ENCODE data around the gene RASAL1. TPM values are rescaled to one million over a fixed set of nuclear protein-coding genes. Genes with fewer than 3 reads are reported as not detected.

The RASAL1 gene
- total RNA-seq, 1 donor from 2014 or later, result not detected

DNA sequence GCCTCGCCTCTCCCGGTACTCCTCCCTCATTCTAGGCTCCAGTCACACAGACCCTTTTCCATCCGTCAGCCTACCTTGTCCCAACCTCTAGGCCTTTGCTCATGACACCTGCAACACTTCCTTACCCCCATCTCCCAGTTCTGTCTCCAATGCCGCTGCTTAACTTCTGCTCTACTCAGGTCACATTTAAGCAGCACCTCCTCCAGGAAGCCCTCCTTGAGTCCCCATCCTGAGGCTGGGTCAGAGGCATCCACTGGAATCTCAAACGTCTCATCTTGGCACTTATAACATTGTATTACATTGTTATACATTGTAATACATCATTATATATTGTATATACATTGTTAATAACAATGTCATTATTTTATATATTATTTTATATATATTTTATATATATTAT lies 32.8 kb downstream of the RASAL1 start:
- intact Hi-C loops (cut with DNase I), result no loop called here
- DNase-seq (ENCODE audit: low spot score), result no peak

- no peak for DNase-seq (ENCODE audit: low spot score)
- intact Hi-C loops (cut with DNase I), result no loop called here
These were observed 33.8 kb downstream of the RASAL1 start for GRCh38 chr12:113101751-113102150.

DNA sequence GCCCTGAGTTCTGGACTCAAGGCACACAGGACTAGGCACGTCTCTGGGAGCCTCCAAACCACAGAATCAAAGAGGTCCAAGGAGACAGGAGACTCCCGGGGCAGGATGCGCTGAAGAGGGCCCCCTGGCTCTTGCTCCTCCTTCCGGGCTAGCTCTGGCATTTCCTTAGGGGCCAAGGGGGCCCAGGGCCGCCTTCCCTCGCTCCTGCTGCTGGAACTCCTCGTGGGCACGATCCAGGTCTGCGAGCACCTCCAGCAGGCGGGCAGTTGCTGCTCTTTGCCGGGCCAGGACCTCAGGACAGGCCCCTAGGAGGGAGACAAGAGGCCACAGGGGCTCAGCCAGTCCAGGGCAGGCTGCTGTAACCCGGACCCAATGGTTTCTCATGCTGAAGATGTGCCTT lies 35.8 kb downstream of the RASAL1 start:
- intact Hi-C loops (cut with DNase I), result loop anchor here (2.0 kb wide), 1 partner anchor 51 kb away; no protein-coding TSS in a partner anchor
- no peak for DNase-seq (ENCODE audit: low spot score)

DNA sequence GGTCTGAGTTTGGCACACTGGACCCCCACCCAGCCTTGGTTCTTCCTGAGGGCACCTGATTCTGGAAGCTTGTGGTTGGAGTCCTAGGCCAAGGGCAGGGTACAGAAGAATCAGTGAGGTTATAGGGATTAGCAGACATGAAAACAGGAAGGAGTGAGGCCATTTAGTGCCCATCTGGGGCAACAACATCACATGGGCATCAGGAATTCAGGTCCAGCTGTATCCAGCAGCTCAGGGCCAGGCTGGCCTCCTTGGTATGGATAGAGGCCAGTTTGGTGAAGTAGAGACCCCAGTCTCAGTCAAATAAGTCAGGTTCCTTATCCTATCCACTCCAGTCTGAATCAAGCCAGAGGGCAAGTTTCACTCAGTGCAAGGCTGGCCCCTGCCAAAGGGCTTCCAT lies 36.2 kb downstream of the RASAL1 start:
- intact Hi-C loops (cut with DNase I), result loop anchor here (2.0 kb wide), 1 partner anchor 51 kb away; no protein-coding TSS in a partner anchor
- no peak for DNase-seq (ENCODE audit: low spot score)

DNA sequence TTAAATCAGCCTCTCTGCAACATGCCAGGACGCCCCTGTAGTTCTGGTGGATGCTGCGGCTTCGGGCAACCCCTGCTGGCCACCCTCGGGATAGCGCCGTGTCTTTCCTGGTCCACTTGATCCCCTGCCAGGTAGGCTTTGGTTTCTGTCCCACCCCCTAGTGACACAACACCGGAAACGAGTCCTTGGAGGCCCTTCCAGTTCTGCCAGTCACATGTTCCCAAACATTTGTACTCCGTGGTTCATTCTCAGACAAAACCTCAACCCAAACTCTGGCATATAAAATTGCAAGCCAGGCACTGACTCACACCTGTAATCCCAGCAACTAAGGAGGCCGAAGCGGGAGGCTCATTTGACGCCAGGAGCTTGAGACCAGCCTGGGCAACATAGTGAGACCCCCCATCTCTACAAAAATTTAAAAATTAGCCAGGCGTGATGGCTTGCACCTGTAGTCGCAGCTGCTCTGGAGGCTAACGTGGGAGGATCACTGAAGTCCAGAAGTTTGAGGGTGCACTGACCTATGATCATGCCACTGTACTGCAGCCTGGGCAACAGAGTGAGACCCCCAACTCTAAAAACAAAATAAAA lies 37.0 kb downstream of the RASAL1 start:
- DNase-seq (ENCODE audit: low spot score), result no peak
- intact Hi-C loops (cut with DNase I), result loop anchor here (2.0 kb wide), 1 partner anchor 50 kb away; no protein-coding TSS in a partner anchor

- no peak for DNase-seq (ENCODE audit: low spot score)
- intact Hi-C loops (cut with DNase I), result loop anchor here (2.0 kb wide), 1 partner anchor 49 kb away; no protein-coding TSS in a partner anchor
These were observed 37.7 kb downstream of the RASAL1 start for GRCh38 chr12:113097716-113098440.

- intact Hi-C loops (cut with DNase I), result no loop called here
- no peak for DNase-seq (ENCODE audit: low spot score)
These were observed 38.7 kb downstream of the RASAL1 start for GRCh38 chr12:113096675-113097461.

GRCh38 chr12:113095405-113095804 lies 40.2 kb downstream of the RASAL1 start:
- intact Hi-C loops (cut with DNase I), result no loop called here
- no peak for DNase-seq (ENCODE audit: low spot score)

DNA sequence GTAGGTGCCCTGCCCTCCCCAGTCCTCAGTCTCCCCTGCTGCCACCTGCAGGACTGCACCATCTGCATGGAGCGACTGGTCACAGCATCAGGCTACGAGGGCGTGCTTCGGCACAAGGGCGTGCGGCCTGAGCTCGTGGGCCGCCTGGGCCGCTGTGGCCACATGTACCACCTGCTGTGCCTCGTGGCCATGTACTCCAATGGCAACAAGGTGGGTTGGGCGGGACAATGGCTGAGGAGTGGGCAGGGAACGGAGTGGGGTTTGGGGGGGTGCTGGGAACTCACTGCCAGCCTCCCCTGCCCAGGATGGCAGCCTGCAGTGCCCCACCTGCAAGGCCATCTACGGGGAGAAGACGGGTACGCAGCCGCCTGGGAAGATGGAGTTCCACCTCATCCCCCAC lies 40.8 kb downstream of the RASAL1 start:
- intact Hi-C loops (cut with DNase I), result no loop called here
- DNase-seq (ENCODE audit: low spot score), result no peak

DNA sequence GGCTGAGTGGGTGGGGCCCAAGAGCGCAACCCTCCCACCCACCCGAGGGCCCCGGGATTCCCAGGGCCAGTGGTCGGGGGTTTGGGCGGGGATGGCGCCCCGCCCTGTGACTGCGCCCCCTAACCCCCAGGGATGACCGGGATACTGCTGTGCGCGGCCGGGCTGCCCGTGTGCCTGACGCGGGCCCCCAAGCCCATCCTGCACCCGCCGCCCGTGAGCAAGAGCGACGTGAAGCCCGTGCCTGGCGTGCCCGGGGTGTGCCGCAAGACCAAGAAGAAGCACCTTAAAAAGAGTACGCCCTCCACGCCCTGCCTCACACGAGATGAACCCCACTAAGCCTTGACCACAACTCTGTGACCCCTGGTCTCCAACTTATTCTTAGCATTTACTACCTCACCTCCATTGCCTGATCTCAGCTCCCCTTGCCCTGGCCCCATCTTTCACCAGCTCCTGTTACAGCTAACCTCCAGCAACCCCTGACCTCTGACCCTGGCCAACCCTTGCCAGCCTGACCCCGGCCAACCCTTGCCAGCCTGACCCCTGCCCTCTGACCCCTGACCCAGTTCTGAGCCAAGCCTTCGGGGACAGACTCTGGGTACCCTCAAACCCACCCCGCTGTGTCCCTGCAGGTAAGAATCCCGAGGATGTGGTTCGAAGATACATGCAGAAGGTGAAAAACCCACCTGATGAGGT lies 42.0 kb downstream of the RASAL1 start:
- intact Hi-C loops (cut with DNase I), result no loop called here
- DNase-seq (ENCODE audit: low spot score), result no peak

DNA sequence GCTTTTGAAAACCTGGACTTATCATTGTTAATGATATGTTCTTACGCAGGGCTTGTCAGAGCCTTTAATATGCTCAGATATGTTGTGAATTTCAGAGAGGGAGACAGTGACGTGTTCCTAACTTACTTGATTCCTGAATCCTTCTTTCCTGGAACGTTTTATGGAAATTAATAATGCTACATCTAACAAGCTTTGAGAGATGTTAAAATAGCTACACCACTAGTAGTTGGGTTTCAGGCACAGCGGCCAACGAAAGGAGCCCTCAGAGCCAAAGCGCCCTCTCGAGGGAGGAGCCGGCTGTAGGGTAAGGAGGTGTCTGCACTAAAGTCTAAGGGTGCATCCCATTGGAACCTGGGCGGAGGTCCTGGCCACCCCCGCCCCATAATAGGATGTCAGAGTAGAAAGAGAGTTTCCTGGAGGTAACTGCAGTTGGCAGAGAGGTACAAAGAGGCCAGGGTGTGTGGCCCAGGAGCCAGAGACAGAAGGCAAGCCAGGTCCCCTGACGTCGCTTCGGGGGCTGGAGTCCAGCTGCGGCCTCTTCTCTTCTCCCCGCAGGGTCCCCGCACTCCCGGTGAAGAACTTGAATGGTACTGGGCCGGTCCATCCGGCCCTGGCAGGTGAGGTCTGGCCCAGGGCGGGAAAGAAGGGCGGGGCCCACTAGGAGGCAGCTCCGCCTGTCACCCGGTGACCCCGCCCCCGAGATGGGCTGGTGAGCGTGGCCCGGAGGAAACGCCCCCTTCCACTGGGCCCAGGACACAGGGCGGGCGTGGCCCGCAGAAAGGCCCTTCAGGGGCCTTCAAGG lies 42.8 kb downstream of the RASAL1 start:
- intact Hi-C loops (cut with DNase I), result no loop called here
- DNase-seq (ENCODE audit: low spot score), result no peak

DNA sequence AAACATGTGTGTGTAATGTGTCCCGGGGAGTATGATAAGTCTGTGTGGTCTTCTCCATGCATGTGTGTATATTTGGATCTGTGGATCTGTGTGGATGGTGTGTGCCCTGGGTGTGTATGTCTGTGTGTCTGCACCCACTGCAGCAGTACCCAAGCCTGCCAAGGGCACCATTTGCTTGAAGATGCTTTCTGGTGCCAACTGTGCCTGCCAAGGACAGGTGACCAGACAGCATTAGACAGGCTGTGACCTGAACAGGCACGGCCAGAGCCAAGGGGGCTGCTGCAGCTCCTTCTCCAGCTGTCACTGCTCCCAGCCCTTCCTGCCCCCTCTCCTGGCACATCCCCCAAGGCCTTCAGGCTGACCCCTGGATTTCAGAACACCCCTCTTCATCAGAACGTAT lies 44.1 kb downstream of the RASAL1 start:
- DNase-seq (ENCODE audit: low spot score), result no peak
- intact Hi-C loops (cut with DNase I), result no loop called here

- intact Hi-C loops (cut with DNase I), result no loop called here
- DNase-seq (ENCODE audit: low spot score), result no peak
These were observed 44.8 kb downstream of the RASAL1 start for GRCh38 chr12:113090740-113091139.

DNA sequence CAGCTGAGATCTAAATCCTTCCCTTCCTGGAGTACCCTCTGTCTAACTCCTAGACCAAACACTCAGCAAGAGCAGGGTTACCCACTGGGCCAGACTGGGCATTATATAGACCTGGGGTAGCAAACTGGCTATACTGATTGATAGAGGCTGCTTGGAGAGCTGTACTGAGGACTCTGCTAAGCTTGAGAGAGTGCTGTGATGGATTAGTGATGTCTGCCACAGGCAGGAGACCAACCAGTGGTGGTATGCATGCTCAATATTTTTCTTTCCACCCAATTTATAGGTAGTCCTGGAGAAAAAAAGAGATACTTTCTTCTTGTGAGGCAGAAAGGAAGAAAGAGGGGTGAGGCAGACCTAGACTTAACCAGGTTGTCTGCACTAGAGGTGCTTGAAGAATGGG lies 45.7 kb downstream of the RASAL1 start:
- no peak for DNase-seq (ENCODE audit: low spot score)
- intact Hi-C loops (cut with DNase I), result no loop called here

DNA sequence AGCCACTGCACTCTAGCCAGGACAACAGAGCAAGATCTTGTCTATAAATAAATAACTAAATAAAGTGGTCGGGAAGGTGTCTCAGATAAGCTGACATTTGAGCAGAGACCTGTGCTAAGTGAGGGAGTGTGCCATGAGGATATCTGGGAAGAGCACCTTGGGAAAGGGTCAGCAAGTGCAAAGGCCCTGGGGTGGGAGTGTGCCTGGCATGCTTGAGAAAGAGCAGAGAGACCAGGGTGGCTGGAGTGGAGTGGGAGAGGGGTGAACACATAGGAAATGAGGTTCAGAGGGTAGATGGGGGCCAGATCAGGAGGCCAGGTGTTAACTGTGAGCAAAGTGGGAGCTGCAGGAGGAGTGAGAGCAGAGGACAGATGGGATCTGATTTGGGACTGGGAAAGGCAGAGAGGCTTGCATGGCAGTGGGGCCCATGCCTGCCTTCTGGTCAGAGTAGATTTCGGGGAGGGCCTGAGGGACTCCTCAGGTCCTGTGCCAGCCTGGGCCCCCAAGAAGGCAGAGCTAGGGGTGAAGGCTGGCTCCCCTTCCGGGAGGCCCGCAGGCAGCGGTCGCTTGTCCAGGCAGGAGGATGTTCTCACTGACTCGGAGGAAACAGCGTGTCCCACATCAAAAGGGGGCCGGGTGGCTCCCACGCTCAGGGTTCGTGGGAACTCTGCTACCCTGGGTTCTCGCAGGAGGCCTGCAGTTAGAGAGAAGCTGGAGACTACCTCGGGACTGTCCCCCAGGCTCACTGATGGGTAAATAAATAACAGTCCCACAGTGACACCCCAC lies 46.4 kb downstream of the RASAL1 start:
- intact Hi-C loops (cut with DNase I), result no loop called here
- no peak for DNase-seq (ENCODE audit: low spot score)

DNA sequence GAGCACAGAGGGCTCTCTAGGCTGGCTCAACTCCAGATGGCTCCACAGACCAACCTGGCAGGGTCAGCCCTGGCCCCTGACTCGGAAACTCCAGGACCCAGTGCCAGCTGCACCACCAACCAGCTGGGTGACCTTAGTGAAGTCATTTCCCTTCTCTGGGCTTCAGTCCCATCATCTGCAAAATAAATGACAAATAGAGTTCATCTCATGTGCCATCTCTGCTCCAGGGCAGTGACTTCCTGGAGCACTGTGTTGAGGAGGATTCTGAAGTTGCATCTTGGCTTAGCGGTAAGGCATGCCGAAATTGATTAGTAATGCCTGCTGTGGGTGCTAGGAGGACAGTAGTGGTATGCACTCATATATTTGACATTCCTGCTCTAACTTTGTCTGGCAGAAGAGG lies 47.5 kb downstream of the RASAL1 start:
- DNase-seq (ENCODE audit: low spot score), result no peak
- intact Hi-C loops (cut with DNase I), result no loop called here

- no peak for DNase-seq (ENCODE audit: low spot score)
- intact Hi-C loops (cut with DNase I), result no loop called here
These were observed 48.4 kb downstream of the RASAL1 start for GRCh38 chr12:113087193-113087592.
